PFSK-1 (cell line): ENCODE measurements around the gene UBA7.

Source experiments
- FOXP2 ChIP-seq: optimal IDR thresholded peaks from 2 replicates; pipeline ENCODE3; 2011; ENCODE audit warnings: borderline replicate concordance, control low read depth, inconsistent platforms; ENCODE audit not compliant: insufficient read depth; ENCODE audit errors: extremely low read length, extremely low read depth
- POLR2AphosphoS5 ChIP-seq: IDR thresholded peaks from 2 replicates; pipeline ENCODE4 v1.6.1; 2012; ENCODE audit warnings: low read depth, mild to moderate bottlenecking, control low read depth, low read length, moderate library complexity
- REST ChIP-seq, 2 experiments: IDR thresholded peaks; 2 replicates each; pipeline versions ENCODE4 v1.6.1 to v1.8.0; 2011 to 2012; ENCODE audit warnings: low read depth in 2 of 2, low read length in 2 of 2, control low read depth in 1 of 2, inconsistent platforms in 1 of 2, mild to moderate bottlenecking in 1 of 2, moderate library complexity in 1 of 2; ENCODE audit not compliant: insufficient read depth in 1 of 2
- SIN3A ChIP-seq: IDR thresholded peaks from 2 replicates; pipeline ENCODE4 v1.6.1; 2012; ENCODE audit warnings: mild to moderate bottlenecking, low read length, moderate library complexity, borderline replicate concordance; ENCODE audit not compliant: insufficient read depth
- TAF1 ChIP-seq: IDR thresholded peaks from 2 replicates; pipeline ENCODE4 v1.6.1; 2012; ENCODE audit warnings: low read length, control low read depth, borderline replicate concordance; ENCODE audit not compliant: insufficient read depth

Gene UBA7

GRCh38 chr3:49806850-49807249 lies 6.9 kb downstream of the UBA7 start:
- TF ChIP-seq REST (IDR thresholded peaks at IDR 0.05; ENCODE audit: insufficient read depth in 1 of 2, low read depth in 2 of 2, low read length in 2 of 2) = no peak
- TF ChIP-seq SIN3A = no peak
- TF ChIP-seq FOXP2 = no peak
- TF ChIP-seq TAF1 = no peak

- TF ChIP-seq REST (IDR thresholded peaks at IDR 0.05; ENCODE audit: insufficient read depth in 1 of 2, low read depth in 2 of 2, low read length in 2 of 2) = no peak
- peak; percentile 22; the same call in 1 of the 2 replicates for TF ChIP-seq POLR2AphosphoS5
Observed at GRCh38 chr3:49805897-49806701, 7.7 kb downstream of the UBA7 start.

GRCh38 chr3:49805367-49805782 lies 8.4 kb downstream of the UBA7 start:
- TF ChIP-seq REST (IDR thresholded peaks at IDR 0.05; ENCODE audit: insufficient read depth in 1 of 2, low read depth in 2 of 2, low read length in 2 of 2) (no peak), FOXP2 (no peak), SIN3A (no peak), POLR2AphosphoS5 (peak; percentile 17; the same call in 1 of the 2 replicates), TAF1 (no peak)

- no peak for TF ChIP-seq POLR2AphosphoS5
- peak in 1 of 2 experiments; percentile 40; a peak in 1 of 4 replicates for TF ChIP-seq REST (IDR thresholded peaks at IDR 0.05; ENCODE audit: insufficient read depth in 1 of 2, low read depth in 2 of 2, low read length in 2 of 2)
Observed at GRCh38 chr3:49804141-49805041, 9.4 kb downstream of the UBA7 start.
